NCI-H345 treated with DMSO at 0.1 percent for 48 hours (cell line): Measurements from ENCODE around the gene TRAPPC2.
"Not testable (repeated sequence)": the region's sequence is repeated elsewhere in the genome, so short reads cannot be mapped to it uniquely, and the experiment has no call there.

Source experiments
- DNase-seq: peaks from one replicate; lab custom pipeline; 2025; ENCODE audit not compliant: unreplicated experiment; lab: John Stamatoyannopoulos, UW

TRAPPC2 gene

GRCh38 chrX:13670197-13670596 lies 64.2 kb downstream of the TRAPPC2 start:
- DNase-seq: no peak

- not testable (repeated sequence) for DNase-seq
Measured at GRCh38 chrX:13669755-13670154, 64.7 kb downstream of the TRAPPC2 start.

GRCh38 chrX:13669246-13669737 lies 65.1 kb downstream of the TRAPPC2 start:
- no peak for DNase-seq

GRCh38 chrX:13667919-13668318 lies 66.5 kb downstream of the TRAPPC2 start:
- DNase-seq: no peak

GRCh38 chrX:13666836-13667235 lies 67.6 kb downstream of the TRAPPC2 start:
- no peak for DNase-seq

- DNase-seq: no peak
Measured at GRCh38 chrX:13664020-13664419, 70.4 kb downstream of the TRAPPC2 start.

GRCh38 chrX:13662355-13662791 lies 72.0 kb downstream of the TRAPPC2 start:
- DNase-seq: no peak
